NK-92 (cell line): ENCODE data around the gene ACACA.
"Not testable (repeated sequence)": the region's sequence is repeated elsewhere in the genome, so short reads cannot be mapped to it uniquely, and the experiment has no call there.

Experiments
- DNase-seq: peaks from one replicate; lab custom pipeline; 2025; ENCODE audit not compliant: unreplicated experiment; lab: John Stamatoyannopoulos, UW

ACACA gene

GRCh38 chr17:37182786-37183465, 223.7 kb downstream of the ACACA start:
- DNase-seq, result no peak

GRCh38 chr17:37180376-37180775, 226.3 kb downstream of the ACACA start:
- DNase-seq, result no peak

GRCh38 chr17:37179893-37180292, 226.7 kb downstream of the ACACA start:
- no peak for DNase-seq

- no peak for DNase-seq
Observed at GRCh38 chr17:37177254-37177870, 229.3 kb downstream of the ACACA start.

- no peak for DNase-seq
Observed at GRCh38 chr17:37176723-37177122, 229.9 kb downstream of the ACACA start.

- no peak for DNase-seq
Observed at GRCh38 chr17:37174205-37174604, 232.4 kb downstream of the ACACA start.

GRCh38 chr17:37170881-37171425, 235.7 kb downstream of the ACACA start:
- DNase-seq, result no peak

- no peak for DNase-seq
Observed at GRCh38 chr17:37168731-37169353, 237.8 kb downstream of the ACACA start.

GRCh38 chr17:37167756-37168155, 238.9 kb downstream of the ACACA start:
- DNase-seq, result no peak

- DNase-seq, result no peak
Observed at GRCh38 chr17:37164057-37164456, 242.6 kb downstream of the ACACA start.

- no peak for DNase-seq
Observed at GRCh38 chr17:37162800-37163199, 243.8 kb downstream of the ACACA start.

- DNase-seq, result no peak
Observed at GRCh38 chr17:37160944-37161343, 245.7 kb downstream of the ACACA start.

GRCh38 chr17:37158290-37158689, 248.3 kb downstream of the ACACA start:
- DNase-seq, result no peak

GRCh38 chr17:37148156-37148555, 258.5 kb downstream of the ACACA start:
- DNase-seq, result no peak

- no peak for DNase-seq
Observed at GRCh38 chr17:37147301-37147812, 259.3 kb downstream of the ACACA start.

GRCh38 chr17:37146086-37147064, 260.3 kb downstream of the ACACA start:
- DNase-seq, result no peak

GRCh38 chr17:37144075-37144701, 262.4 kb downstream of the ACACA start:
- no peak for DNase-seq

GRCh38 chr17:37143558-37143957, 263.1 kb downstream of the ACACA start:
- DNase-seq, result not testable (repeated sequence)

- DNase-seq, result no peak
Observed at GRCh38 chr17:37142294-37142896, 264.2 kb downstream of the ACACA start.

GRCh38 chr17:37138571-37139120, 268.0 kb downstream of the ACACA start:
- no peak for DNase-seq
